Measurements from ENCODE around the gene AGBL1. TPM values are rescaled to one million over a fixed set of nuclear protein-coding genes. Genes with fewer than 3 reads are reported as not detected.

AGBL1 gene
- polyA plus RNA-seq, 1 experiment: not detected

DNA sequence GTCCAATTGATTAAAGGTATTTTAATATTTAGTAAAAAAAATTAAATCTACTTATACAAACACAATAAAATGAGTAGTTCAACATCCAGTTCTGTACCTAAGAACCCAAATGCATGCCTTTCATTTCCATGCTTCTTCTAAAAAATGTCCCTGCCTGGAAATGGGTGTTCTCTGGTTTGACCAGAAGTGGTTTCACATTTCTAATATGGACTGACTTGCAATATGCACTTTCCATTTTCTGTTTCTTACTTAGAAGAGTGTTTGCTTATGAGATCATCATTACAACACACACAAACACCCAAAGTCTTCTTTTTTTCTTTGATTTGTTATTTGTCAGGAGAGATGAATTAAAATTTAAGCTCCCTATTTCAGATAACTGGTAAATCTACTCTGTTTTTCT is 879.6 kb downstream of the AGBL1 start:
- H3K36me3 ChIP-seq (ENCODE audit: control insufficient read depth, insufficient read depth, low read length): no peaks in the 10 kb centered on the region
- no peak overlapping the region for H3K4me3 ChIP-seq (ENCODE audit: low read depth, low read length)
- DNase-seq (ENCODE audit: low read depth): no peak
- ChIA-PET POLR2A (no interaction called here), CTCF (no interaction called here)
- TF ChIP-seq, protein P1, sequence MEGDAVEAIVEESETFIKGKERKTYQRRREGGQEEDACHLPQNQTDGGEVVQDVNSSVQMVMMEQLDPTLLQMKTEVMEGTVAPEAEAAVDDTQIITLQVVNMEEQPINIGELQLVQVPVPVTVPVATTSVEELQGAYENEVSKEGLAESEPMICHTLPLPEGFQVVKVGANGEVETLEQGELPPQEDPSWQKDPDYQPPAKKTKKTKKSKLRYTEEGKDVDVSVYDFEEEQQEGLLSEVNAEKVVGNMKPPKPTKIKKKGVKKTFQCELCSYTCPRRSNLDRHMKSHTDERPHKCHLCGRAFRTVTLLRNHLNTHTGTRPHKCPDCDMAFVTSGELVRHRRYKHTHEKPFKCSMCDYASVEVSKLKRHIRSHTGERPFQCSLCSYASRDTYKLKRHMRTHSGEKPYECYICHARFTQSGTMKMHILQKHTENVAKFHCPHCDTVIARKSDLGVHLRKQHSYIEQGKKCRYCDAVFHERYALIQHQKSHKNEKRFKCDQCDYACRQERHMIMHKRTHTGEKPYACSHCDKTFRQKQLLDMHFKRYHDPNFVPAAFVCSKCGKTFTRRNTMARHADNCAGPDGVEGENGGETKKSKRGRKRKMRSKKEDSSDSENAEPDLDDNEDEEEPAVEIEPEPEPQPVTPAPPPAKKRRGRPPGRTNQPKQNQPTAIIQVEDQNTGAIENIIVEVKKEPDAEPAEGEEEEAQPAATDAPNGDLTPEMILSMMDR (IDR thresholded peaks at IDR 0.05; ENCODE audit: insufficient read depth, low read depth, low read length): no peak
- H3K27me3 ChIP-seq (ENCODE audit: control insufficient read depth, insufficient read depth, low read length): no peaks in the 10 kb centered on the region

DNA sequence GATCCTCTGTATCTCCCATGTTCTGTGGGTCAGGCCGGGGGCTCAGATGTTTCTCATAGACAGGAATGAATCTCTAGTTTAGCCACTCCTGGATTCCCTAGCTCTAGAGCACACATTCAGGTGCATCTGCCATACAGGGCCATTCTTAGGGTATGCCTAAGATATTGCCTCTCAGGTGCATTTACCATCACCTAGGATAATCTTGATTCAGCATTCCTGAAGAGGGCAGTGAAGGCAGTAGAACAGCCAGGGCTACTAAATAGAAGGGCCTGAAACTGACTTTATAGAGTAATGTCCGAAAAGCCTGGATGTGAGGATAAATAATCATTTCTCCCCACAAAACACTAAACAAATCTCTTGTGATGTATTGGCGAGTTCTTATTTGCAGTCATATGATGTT is 882.0 kb downstream of the AGBL1 start:
- ChIA-PET POLR2A (no interaction called here), CTCF (no interaction called here)
- no peak overlapping the region for H3K4me3 ChIP-seq (ENCODE audit: low read depth, low read length)
- no peaks in the 10 kb centered on the region for H3K36me3 ChIP-seq (ENCODE audit: control insufficient read depth, insufficient read depth, low read length)
- no peak for DNase-seq (ENCODE audit: low read depth)
- no peaks in the 10 kb centered on the region for H3K27me3 ChIP-seq (ENCODE audit: control insufficient read depth, insufficient read depth, low read length)
- TF ChIP-seq, protein P1 (IDR thresholded peaks at IDR 0.05; ENCODE audit: insufficient read depth, low read depth, low read length): no peak

DNA sequence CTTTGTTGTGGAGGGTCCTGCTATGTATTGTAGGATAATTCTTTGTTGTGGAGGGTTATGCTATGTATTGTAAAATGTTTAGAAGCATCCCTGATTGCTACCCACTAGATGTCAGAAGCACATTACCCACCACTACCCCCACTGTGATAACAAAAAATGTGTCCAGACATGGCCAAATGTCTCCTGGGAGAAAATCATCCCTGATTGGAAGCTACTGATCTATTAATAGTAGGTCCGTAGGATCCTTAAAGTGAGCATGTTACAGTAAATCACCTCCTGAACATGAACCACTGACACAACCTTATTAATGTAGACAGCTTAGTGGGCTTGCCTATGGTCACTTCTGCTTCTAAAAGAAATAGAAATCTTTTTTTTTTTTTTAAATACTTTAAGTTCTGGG is 884.6 kb downstream of the AGBL1 start:
- Histone ChIP-seq H3K4me3 (ENCODE audit: low read depth, low read length) (no peak overlapping the region), H3K27me3 (ENCODE audit: control insufficient read depth, insufficient read depth, low read length) (no peaks in the 10 kb centered on the region), H3K36me3 (ENCODE audit: control insufficient read depth, insufficient read depth, low read length) (no peaks in the 10 kb centered on the region)
- POLR2A ChIA-PET: no interaction called here
- CTCF ChIA-PET: no interaction called here
- no peak for DNase-seq (ENCODE audit: low read depth)
- TF ChIP-seq, protein P1 (IDR thresholded peaks at IDR 0.05; ENCODE audit: insufficient read depth, low read depth, low read length): no peak

DNA sequence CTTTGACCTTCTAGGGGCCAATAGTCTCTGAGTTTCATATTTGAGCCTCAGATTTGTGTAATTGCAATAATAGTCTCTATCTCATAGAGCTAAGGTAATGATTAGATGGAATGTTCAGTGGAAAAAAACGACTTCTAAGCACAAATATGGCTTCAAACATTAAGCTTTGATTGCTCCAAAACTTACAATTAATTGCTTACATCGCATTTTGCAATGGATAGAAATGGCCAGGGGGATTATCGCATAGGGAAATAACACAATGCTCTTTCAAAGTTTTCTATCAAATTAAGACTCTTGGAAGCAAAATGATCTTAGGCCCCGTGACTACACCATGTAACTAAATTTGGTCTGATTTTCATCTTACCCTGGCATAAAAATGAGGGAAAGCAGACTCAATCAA is 888.6 kb downstream of the AGBL1 start:
- Histone ChIP-seq H3K27me3 (ENCODE audit: control insufficient read depth, insufficient read depth, low read length) (no peaks in the 10 kb centered on the region), H3K36me3 (ENCODE audit: control insufficient read depth, insufficient read depth, low read length) (no peaks in the 10 kb centered on the region), H3K4me3 (ENCODE audit: low read depth, low read length) (no peak overlapping the region)
- TF ChIP-seq, protein P1 (IDR thresholded peaks at IDR 0.05; ENCODE audit: insufficient read depth, low read depth, low read length): no peak
- DNase-seq (ENCODE audit: low read depth): no peak
- CTCF ChIA-PET: no interaction called here
- POLR2A ChIA-PET: no interaction called here

GRCh38 chr15:86969364-86969763 is 889.7 kb downstream of the AGBL1 start:
- ChIA-PET POLR2A (no interaction called here), CTCF (no interaction called here)
- H3K36me3 ChIP-seq (ENCODE audit: control insufficient read depth, insufficient read depth, low read length): no peaks in the 10 kb centered on the region
- no peak overlapping the region for H3K4me3 ChIP-seq (ENCODE audit: low read depth, low read length)
- no peaks in the 10 kb centered on the region for H3K27me3 ChIP-seq (ENCODE audit: control insufficient read depth, insufficient read depth, low read length)
- TF ChIP-seq, protein P1 (IDR thresholded peaks at IDR 0.05; ENCODE audit: insufficient read depth, low read depth, low read length): no peak
- no peak for DNase-seq (ENCODE audit: low read depth)

Measured in BJ (cell line).